Smooth muscle cell of the coronary artery (primary cell): ENCODE results near the gene LACTBL1. TPM values are rescaled to one million over a fixed set of nuclear protein-coding genes. Genes with fewer than 3 reads are reported as not detected.

Experiments used
- total RNA-seq: library from RNA; depleted of rRNA; stranded (reverse); fragments of >200 nt; gene quantifications from 2 replicates; pipeline ENCODE4 v1.2.3, GENCODE V29; 2014; ENCODE audit warnings: low replicate concordance

Gene LACTBL1
- total RNA-seq: not detected in 2 replicates

DNA sequence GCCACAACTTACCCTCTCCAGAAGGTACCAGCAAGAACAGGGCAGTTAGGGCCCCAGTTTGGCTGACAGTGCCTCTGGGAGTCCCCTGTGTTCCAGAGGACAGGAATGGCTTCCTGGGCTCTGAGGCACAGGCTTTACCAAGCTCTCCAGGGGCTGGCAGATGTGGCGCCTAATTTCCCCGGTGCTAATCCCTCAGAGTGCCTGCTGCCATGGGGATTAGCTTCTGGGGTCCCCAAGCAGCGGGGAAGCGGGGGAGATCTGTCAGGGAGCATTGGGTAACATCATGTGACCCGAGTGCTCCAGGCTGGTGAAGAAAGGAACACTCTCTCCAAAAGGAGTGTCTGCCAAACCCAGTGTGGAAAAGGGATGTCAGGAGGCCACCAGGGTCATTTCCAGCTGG, at the start of gene LACTBL1:
Gene LACTBL1, minus strand, starts transcription at position 107 of the 400 bp plus-strand sequence. CDS start 550 bp downstream, outside the sequence.

DNA sequence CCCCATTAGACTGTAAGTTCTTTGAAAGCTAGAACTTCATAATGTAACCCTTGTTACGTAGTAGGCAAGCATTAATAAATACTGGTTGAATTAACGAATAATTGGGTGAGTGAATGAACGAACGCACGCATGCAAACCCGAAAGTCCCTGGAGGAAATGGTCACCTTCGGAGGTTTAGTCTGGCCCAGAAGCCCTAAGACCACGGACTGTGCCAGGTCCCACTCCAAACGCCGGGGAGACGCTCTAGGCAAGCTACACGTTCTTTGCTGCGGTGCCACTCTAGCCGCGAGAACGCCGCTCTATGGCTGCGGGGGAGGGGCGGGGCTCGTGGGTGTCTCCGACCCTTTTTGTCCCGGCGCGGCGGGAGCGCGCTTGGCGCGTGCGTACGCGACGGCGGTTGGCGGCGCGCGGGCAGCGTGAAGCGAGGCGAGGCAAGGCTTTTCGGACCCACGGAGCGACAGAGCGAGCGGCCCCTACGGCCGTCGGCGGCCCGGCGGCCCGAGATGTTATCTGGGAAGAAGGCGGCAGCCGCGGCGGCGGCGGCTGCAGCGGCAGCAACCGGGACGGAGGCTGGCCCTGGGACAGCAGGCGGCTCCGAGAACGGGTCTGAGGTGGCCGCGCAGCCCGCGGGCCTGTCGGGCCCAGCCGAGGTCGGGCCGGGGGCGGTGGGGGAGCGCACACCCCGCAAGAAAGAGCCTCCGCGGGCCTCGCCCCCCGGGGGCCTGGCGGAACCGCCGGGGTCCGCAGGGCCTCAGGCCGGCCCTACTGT, 46.6 kb upstream of the LACTBL1 start, which contains the start of gene KDM1A:
Gene KDM1A, plus strand, starts transcription at position 375 of the 769 bp plus-strand sequence. Its CDS starts 129 bp downstream, at position 504.

Other genes starting within 250 kb of the LACTBL1 start
- 0.35 TPM in 1 of 2 replicates, not detected in the other for gene TEX46, start 43.0 kb upstream of the LACTBL1 start, total RNA-seq
- 59.1 and 132 TPM in 2 replicates for gene KDM1A, start 46.6 kb upstream of the LACTBL1 start, total RNA-seq
- 8.1 and 26.9 TPM in 2 replicates for gene LUZP1, start 196.0 kb upstream of the LACTBL1 start, total RNA-seq
- 0.08 TPM in 1 of 2 replicates, not detected in the other for gene HTR1D, start 244.6 kb upstream of the LACTBL1 start, total RNA-seq